NCI-H2029 (cell line): ENCODE measurements around the gene POTEH.
"Not testable (repeated sequence)": the region's sequence is repeated elsewhere in the genome, so short reads cannot be mapped to it uniquely, and the experiment has no call there.

ENCODE experiments used
- DNase-seq: peaks from one replicate; lab custom pipeline; 2025; lab: John Stamatoyannopoulos, UW

Gene POTEH

DNA sequence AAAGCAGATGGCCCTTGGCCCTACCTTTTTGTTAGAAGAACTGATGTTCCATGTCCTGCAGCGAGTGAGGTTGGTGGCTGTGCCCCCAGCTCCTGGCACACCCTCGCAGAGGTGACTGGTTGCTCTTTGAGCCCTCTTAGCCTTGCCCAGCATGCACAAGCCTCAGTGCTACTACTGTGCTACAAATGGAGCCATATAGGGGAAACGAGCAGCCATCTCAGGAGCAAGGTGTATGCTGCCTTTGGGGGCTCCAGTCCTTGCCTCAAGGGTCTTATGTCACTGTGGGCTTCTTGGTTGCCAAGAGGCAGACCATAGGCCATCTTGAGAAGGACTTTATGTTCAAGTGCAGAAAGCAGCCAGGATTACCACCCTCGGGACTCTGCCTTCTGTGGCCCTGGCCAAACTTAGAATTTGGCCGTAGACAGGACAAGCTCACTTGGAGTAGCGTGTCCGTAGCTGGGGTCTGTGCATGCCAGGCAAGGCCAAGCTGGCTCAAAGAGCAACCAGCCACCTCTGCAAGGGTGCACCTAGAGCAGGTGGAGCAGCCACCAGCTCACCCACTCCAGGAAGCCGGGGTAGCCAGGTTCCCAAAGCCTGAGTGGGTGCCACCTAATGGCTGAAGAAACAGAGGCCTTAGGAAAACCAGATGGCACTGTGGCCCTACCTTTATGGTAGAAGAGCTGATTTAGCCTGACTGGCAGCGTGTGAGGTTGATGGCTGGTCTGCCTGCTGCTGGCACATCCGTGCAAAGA, 48.5 kb downstream of the POTEH start:
- not testable (repeated sequence) for DNase-seq

DNA sequence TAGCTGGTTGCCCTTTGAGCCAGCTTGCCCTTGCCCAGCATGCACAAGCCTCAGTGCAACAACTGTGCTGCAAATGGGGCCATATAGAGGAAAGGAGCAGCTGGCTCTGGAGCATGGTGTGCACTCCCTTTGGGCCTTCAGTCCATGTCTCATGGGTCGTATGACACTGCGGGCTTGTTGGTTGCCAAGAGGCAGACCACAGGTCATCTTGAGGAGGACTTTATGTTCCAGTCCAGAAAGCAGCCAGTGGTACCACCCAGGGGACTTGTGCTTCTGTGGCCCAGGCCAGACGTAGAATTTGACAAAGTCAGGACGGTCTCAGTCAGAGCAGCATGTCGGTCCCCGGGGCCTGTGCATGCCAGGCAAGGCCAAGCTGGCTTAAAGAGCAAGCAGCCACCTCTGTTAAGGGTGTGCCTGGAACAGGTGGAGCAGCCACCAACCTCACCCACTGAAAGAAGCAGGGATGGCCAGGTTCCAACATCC, 49.1 kb downstream of the POTEH start:
- DNase-seq = not testable (repeated sequence)

DNA sequence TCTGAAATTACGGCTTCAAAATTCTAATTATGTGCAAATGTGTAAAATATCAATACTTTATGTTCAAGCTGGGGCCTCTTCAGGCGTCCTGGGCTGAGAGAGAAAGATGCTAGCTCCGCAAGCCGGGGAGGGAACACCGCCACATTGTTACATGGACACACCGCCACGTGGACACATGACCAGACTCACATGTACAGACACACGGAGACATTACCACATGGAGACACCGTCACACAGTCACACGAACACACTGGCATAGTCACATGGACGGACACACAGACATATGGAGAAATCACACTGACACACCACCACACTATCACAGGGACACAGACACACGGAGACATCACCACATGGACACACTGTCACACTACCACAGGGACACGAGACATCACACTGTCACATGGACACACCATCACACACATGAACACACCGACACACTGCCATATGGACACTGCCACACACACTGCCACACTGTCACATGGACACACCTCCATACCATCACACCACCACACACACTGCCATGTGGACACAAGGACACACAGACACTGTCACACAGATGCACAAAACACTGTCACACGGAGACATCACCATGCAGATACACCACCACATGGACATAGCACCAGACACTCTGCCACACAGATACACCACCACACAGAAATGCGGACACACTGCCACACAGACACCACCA, 58.0 kb downstream of the POTEH start:
- not testable (repeated sequence) for DNase-seq

DNA sequence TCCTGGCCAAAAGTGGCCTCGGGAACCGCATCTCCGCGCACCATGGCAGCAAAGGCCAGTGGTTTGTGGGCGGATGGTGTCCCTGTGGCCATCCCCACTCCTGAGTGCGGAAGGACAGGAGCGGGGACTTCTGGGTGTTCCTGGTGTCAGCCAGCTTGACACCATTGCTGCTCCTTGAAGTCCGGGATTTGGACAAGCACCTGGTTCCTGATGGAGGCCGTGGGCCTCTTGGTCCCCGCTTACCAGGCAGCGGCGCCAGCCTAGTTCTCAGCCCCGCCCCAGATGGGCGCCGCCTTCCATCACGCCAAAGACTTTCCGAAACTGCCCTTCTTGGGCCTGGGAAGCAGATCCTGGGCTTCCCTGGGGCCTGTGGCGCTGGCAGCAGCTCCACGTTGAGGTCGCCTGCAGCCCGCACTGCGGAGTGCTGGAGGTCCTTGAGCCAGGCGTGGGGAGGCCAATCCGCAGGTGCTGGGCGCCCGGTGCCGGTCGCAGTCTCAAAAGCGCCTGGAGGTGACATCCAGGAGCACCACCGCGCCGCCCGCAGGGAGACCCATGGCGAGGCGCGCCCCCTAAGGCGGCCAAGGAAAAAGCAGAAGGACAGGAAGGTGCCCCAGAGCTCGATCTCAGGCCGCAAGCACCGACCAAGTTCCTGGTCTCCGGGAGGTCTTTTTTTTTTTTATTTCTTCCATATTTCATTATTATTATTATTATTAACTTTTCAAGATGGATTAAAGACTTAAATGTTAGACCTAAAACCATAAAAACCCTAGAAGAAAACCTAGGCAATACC, 59.5 kb downstream of the POTEH start:
- DNase-seq = not testable (repeated sequence)

DNA sequence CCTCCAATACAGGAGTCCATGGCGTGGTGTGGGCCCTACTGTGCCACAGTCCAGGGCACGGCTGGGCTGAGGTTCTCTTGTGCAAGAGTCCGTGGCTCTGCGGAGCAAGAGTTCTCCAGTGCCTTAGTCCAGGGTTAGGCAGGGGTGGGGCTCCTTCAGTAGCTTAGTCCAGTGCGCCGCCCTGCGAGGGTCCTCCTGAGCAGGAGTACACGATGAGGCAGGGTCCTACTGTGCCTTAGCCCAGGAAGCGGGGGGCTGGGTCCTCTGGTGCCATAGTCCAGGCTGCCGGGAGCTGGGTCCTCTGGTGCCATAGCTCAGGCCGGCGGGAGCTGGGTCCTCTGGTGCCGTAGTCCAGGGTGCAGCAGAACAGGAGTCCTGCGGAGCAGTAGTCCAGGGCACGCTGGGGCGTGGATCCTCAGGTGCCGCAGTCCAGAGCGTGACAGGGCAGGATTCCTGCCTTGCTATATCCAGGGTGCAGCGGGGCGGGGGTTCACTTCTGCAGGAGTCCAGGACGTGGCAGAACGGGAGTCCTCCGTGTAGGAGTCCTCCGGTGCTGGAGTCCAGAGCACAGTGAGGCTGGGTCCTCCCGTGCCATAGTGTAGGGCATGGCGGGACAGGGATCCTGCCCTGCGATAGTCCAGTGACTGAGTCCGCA, 69.7 kb downstream of the POTEH start:
- not testable (repeated sequence) for DNase-seq

DNA sequence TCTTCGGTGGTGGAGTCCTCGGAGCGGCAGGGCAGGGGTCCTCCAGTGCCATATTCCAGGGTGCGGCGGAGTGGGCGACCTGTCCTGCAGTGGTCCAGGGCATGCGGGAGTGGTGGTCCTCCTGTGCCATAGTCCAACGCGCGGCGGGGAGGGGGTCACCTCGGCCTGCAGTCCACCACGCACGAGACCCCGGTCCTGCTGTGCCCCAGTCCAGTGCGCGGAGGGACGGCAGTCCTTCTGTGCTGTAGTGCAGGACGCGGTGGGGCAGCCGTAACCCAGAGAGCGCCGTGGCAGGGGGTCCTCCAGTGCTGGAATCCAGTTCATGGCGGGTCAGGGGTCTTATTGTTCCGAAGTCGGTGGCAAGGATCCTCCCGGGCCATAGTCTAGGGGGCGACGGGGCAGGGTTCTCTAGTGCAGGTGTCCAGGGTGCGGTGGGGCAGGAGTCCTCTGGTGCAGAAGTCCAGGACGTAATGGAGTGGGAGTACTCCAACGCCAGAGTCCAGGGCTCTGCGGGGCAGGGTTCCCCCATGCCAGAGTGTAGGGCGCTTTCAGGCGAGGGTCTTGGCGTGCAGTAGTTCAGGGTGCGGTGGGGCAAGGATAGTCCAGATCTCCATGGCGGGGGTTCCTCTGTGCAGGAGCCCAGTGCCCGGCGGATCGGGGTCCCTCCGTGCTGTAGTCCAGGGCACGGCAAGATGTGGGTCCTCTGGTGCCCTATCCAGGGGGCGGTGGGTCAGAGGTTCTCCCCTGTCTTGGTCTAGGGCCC, 70.7 kb downstream of the POTEH start:
- DNase-seq = not testable (repeated sequence)

DNA sequence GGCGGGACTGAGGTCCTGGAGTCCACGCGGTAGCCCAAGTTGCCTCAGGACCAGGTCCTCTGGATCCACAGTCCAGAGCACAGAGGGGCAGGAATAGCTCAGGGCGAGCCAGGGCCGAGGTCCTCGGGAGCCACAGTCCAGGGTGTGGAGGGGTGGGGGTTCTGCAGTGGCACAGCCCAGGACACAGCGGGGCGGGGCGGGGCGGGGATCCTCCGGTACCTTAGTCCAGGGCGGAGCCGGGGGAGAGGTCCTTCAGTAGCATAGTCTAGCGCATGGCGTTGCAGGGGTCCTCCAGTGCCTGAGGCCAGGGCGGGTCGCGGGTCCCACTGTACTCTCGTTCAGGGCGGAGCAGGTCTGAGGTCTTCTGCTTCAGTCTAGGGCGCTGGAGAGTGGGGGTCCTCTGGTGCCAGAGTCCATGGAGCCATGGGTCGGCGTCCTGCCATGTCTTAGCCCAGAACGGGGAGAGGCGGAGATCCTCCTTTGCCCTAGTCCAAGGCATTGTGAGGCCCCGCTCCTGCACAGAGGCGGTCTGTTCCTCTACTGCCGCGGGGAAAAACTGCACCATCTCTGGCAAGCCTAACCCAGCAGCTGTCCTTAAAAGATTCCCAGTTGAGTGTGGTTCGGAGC, 71.4 kb downstream of the POTEH start:
- not testable (repeated sequence) for DNase-seq

DNA sequence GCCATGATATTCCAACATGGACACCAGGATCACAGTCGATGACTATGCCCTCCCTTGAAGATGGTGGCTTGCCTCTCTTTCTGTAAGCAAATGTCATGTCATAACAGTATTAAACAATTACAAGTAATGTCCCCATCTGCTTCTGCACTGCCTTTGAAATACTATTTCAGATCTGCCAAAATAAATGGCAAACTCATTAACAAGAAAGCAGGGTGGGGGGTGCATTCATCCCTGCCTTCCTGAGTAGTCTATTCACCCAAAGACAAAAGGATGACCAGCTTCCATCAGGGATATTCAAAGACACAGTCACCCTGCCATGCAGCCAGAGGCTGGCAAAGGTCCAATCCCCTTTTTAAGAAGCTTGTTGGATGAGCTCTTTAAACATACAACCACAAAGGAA, 73.7 kb downstream of the POTEH start:
- DNase-seq = not testable (repeated sequence)
